PFSK-1 (cell line): ENCODE results near the gene INSYN2B.

ENCODE experiments used
- FOXP2 ChIP-seq: optimal IDR thresholded peaks from 2 replicates; pipeline ENCODE3; 2011; ENCODE audit warnings: borderline replicate concordance, control low read depth, inconsistent platforms; ENCODE audit not compliant: insufficient read depth; ENCODE audit errors: extremely low read length, extremely low read depth
- POLR2AphosphoS5 ChIP-seq: IDR thresholded peaks from 2 replicates; pipeline ENCODE4 v1.6.1; 2012; ENCODE audit warnings: low read depth, mild to moderate bottlenecking, control low read depth, low read length, moderate library complexity
- SIN3A ChIP-seq: IDR thresholded peaks from 2 replicates; pipeline ENCODE4 v1.6.1; 2012; ENCODE audit warnings: mild to moderate bottlenecking, low read length, moderate library complexity, borderline replicate concordance; ENCODE audit not compliant: insufficient read depth
- TAF1 ChIP-seq: IDR thresholded peaks from 2 replicates; pipeline ENCODE4 v1.6.1; 2012; ENCODE audit warnings: low read length, control low read depth, borderline replicate concordance; ENCODE audit not compliant: insufficient read depth
- TF ChIP-seq, protein P1 (sequence below), 2 experiments: IDR thresholded peaks; 2 replicates each; pipeline versions ENCODE4 v1.6.1 to v1.8.0; 2011 to 2012; ENCODE audit warnings: low read depth in 2 of 2, low read length in 2 of 2, control low read depth in 1 of 2, inconsistent platforms in 1 of 2, mild to moderate bottlenecking in 1 of 2, moderate library complexity in 1 of 2; ENCODE audit not compliant: insufficient read depth in 1 of 2

GRCh38 chr5:169886677-169887076 is 93.6 kb downstream of the INSYN2B start:
- no peak for TF ChIP-seq POLR2AphosphoS5
- TF ChIP-seq, protein P1, sequence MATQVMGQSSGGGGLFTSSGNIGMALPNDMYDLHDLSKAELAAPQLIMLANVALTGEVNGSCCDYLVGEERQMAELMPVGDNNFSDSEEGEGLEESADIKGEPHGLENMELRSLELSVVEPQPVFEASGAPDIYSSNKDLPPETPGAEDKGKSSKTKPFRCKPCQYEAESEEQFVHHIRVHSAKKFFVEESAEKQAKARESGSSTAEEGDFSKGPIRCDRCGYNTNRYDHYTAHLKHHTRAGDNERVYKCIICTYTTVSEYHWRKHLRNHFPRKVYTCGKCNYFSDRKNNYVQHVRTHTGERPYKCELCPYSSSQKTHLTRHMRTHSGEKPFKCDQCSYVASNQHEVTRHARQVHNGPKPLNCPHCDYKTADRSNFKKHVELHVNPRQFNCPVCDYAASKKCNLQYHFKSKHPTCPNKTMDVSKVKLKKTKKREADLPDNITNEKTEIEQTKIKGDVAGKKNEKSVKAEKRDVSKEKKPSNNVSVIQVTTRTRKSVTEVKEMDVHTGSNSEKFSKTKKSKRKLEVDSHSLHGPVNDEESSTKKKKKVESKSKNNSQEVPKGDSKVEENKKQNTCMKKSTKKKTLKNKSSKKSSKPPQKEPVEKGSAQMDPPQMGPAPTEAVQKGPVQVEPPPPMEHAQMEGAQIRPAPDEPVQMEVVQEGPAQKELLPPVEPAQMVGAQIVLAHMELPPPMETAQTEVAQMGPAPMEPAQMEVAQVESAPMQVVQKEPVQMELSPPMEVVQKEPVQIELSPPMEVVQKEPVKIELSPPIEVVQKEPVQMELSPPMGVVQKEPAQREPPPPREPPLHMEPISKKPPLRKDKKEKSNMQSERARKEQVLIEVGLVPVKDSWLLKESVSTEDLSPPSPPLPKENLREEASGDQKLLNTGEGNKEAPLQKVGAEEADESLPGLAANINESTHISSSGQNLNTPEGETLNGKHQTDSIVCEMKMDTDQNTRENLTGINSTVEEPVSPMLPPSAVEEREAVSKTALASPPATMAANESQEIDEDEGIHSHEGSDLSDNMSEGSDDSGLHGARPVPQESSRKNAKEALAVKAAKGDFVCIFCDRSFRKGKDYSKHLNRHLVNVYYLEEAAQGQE (IDR thresholded peaks at IDR 0.05; ENCODE audit: insufficient read depth in 1 of 2, low read depth in 2 of 2, low read length in 2 of 2): no peak
- TF ChIP-seq TAF1: no peak
- no peak for TF ChIP-seq SIN3A
- TF ChIP-seq FOXP2: no peak
